Eye (tissue), 1 donor: ENCODE results near the gene UBA1.
A peak's percentile ranks its signal among the peaks of the same experiment; 100 is the strongest.

Experiments
- DNase-seq: peaks from one replicate; pipeline ENCODE4 v3.0.0-alpha.2; 2015

The UBA1 gene

GRCh38 chrX:47190445-47191269 is 3.0 kb upstream of the UBA1 start:
- DNase-seq = peak; percentile 93

GRCh38 chrX:47191331-47191730 is 2.3 kb upstream of the UBA1 start:
- peak; percentile 42 for DNase-seq

- peak; percentile 8 for DNase-seq
These were observed 1.7 kb upstream of the UBA1 start for GRCh38 chrX:47191806-47192401.

- no peak for DNase-seq
These were observed 662 bp downstream of the UBA1 start for GRCh38 chrX:47194194-47194787.

GRCh38 chrX:47196098-47196497 is 2.5 kb downstream of the UBA1 start:
- DNase-seq = no peak

- DNase-seq = no peak
These were observed 3.9 kb downstream of the UBA1 start for GRCh38 chrX:47197526-47197925.

- no peak for DNase-seq
These were observed 4.5 kb downstream of the UBA1 start for GRCh38 chrX:47198026-47198686.

- no peak for DNase-seq
These were observed 5.1 kb downstream of the UBA1 start for GRCh38 chrX:47198687-47199080.

- DNase-seq = no peak
These were observed 5.7 kb downstream of the UBA1 start for GRCh38 chrX:47199286-47199685.

- no peak for DNase-seq
These were observed 6.9 kb downstream of the UBA1 start for GRCh38 chrX:47200385-47201150.

GRCh38 chrX:47201345-47201944 is 7.8 kb downstream of the UBA1 start:
- no peak for DNase-seq

- no peak for DNase-seq
These were observed 8.7 kb downstream of the UBA1 start for GRCh38 chrX:47202316-47202715.

- no peak for DNase-seq
These were observed 9.2 kb downstream of the UBA1 start for GRCh38 chrX:47202877-47203276.

GRCh38 chrX:47204970-47205369 is 11.3 kb downstream of the UBA1 start:
- DNase-seq = no peak

GRCh38 chrX:47206316-47206715 is 12.7 kb downstream of the UBA1 start:
- no peak for DNase-seq

GRCh38 chrX:47208108-47208507 is 14.5 kb downstream of the UBA1 start:
- no peak for DNase-seq

GRCh38 chrX:47209508-47210238 is 16.0 kb downstream of the UBA1 start:
- no peak for DNase-seq

GRCh38 chrX:47210661-47211425 is 17.2 kb downstream of the UBA1 start:
- DNase-seq = no peak

- DNase-seq = no peak
These were observed 19.0 kb downstream of the UBA1 start for GRCh38 chrX:47212381-47213293.
